Measurements from ENCODE around the gene EIF4EBP2. TPM values are rescaled to one million over a fixed set of nuclear protein-coding genes. Genes with fewer than 3 reads are reported as not detected.

EIF4EBP2 gene
- total RNA-seq, 1 donor from 2014 or later, result 41.1 TPM

GRCh38 chr10:70363971-70364771, 39.8 kb upstream of the EIF4EBP2 start:
- peak; percentile 98 for TF ChIP-seq CTCF (IDR thresholded peaks at IDR 0.05)
- peak overlapping the region; percentile 64 for H3K4me3 Mint-ChIP-seq (ENCODE audit: unreplicated experiment)
- peak overlapping the region; percentile 98 for H3K27ac Mint-ChIP-seq (ENCODE audit: unreplicated experiment)
- DNase-seq (ENCODE audit: extremely low spot score, unreplicated experiment), result peak; percentile 96
- no peaks in the 10 kb centered on the region for H3K9me3 Mint-ChIP-seq (ENCODE audit: unreplicated experiment)
- peaks cover 23% of the 10 kb centered on the region for H3K4me1 Mint-ChIP-seq (ENCODE audit: unreplicated experiment)
- no peaks in the 10 kb centered on the region for H3K36me3 Mint-ChIP-seq (ENCODE audit: unreplicated experiment)
- H3K27me3 Mint-ChIP-seq (ENCODE audit: unreplicated experiment), result no peaks in the 10 kb centered on the region

- no peak for DNase-seq (ENCODE audit: extremely low spot score, unreplicated experiment)
- Mint-ChIP-seq H3K4me3 (ENCODE audit: unreplicated experiment) (peak overlapping the region; percentile 64), H3K36me3 (ENCODE audit: unreplicated experiment) (no peaks in the 10 kb centered on the region), H3K27me3 (ENCODE audit: unreplicated experiment) (no peaks in the 10 kb centered on the region), H3K9me3 (ENCODE audit: unreplicated experiment) (no peaks in the 10 kb centered on the region), H3K4me1 (ENCODE audit: unreplicated experiment) (peaks cover 23% of the 10 kb centered on the region), H3K27ac (ENCODE audit: unreplicated experiment) (peak overlapping the region; percentile 98)
- TF ChIP-seq CTCF (IDR thresholded peaks at IDR 0.05), result no peak
Observed at GRCh38 chr10:70364772-70365091, 39.2 kb upstream of the EIF4EBP2 start.

GRCh38 chr10:70367195-70367796, 36.6 kb upstream of the EIF4EBP2 start:
- DNase-seq (ENCODE audit: extremely low spot score, unreplicated experiment), result no peak
- no peak for TF ChIP-seq CTCF (IDR thresholded peaks at IDR 0.05)
- H3K4me3 Mint-ChIP-seq (ENCODE audit: unreplicated experiment), result peak overlapping the region; percentile 8
- no peaks in the 10 kb centered on the region for H3K36me3 Mint-ChIP-seq (ENCODE audit: unreplicated experiment)
- peak overlapping the region; percentile 64 for H3K27ac Mint-ChIP-seq (ENCODE audit: unreplicated experiment)
- H3K9me3 Mint-ChIP-seq (ENCODE audit: unreplicated experiment), result no peaks in the 10 kb centered on the region
- H3K4me1 Mint-ChIP-seq (ENCODE audit: unreplicated experiment), result peaks cover 23% of the 10 kb centered on the region
- no peaks in the 10 kb centered on the region for H3K27me3 Mint-ChIP-seq (ENCODE audit: unreplicated experiment)

- H3K36me3 Mint-ChIP-seq (ENCODE audit: unreplicated experiment), result no peaks in the 10 kb centered on the region
- H3K4me3 Mint-ChIP-seq (ENCODE audit: unreplicated experiment), result no peak overlapping the region
- no peak for DNase-seq (ENCODE audit: extremely low spot score, unreplicated experiment)
- H3K27ac Mint-ChIP-seq (ENCODE audit: unreplicated experiment), result no peak overlapping the region
- no peaks in the 10 kb centered on the region for H3K27me3 Mint-ChIP-seq (ENCODE audit: unreplicated experiment)
- no peak for TF ChIP-seq CTCF (IDR thresholded peaks at IDR 0.05)
- H3K9me3 Mint-ChIP-seq (ENCODE audit: unreplicated experiment), result no peaks in the 10 kb centered on the region
- peaks cover 17% of the 10 kb centered on the region for H3K4me1 Mint-ChIP-seq (ENCODE audit: unreplicated experiment)
Observed at GRCh38 chr10:70368774-70369482, 35.0 kb upstream of the EIF4EBP2 start.

- no peaks in the 10 kb centered on the region for H3K36me3 Mint-ChIP-seq (ENCODE audit: unreplicated experiment)
- DNase-seq (ENCODE audit: extremely low spot score, unreplicated experiment), result no peak
- H3K9me3 Mint-ChIP-seq (ENCODE audit: unreplicated experiment), result no peaks in the 10 kb centered on the region
- no peak overlapping the region for H3K27ac Mint-ChIP-seq (ENCODE audit: unreplicated experiment)
- no peak overlapping the region for H3K4me3 Mint-ChIP-seq (ENCODE audit: unreplicated experiment)
- peaks cover 10% of the 10 kb centered on the region for H3K4me1 Mint-ChIP-seq (ENCODE audit: unreplicated experiment)
- H3K27me3 Mint-ChIP-seq (ENCODE audit: unreplicated experiment), result no peaks in the 10 kb centered on the region
- TF ChIP-seq CTCF (IDR thresholded peaks at IDR 0.05), result no peak
Observed at GRCh38 chr10:70369498-70370018, 34.4 kb upstream of the EIF4EBP2 start.

Measured in osteocyte (in vitro differentiated cells).